Measurements from ENCODE around the gene STK11.

Gene STK11

DNA sequence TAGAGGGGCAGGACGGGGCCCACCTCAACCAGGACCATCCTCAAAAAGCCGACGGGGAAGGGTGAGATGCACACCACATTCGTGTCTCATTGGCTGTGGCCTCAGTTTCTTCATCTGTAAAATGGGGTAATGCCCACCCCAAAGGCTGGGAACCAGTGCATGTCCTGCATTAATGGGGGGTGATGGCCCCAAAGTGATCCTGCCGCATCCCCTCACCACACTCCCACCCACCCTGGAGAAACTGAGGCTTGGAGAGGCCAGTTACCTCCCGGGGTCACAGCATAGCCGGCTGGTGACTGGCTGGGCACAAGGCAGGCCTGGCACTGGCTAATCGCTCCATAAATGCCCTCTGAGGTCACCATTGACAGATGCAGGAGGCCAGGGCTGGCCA is 42.2 kb downstream of the STK11 start:
- Histone ChIP-seq H3K27me3 (ENCODE audit: control insufficient read depth in 2 of 2, insufficient read depth in 2 of 2, low read length in 2 of 2) (no peaks in the 10 kb centered on the region), H3K4me3 (ENCODE audit: low read length in 2 of 2) (peak overlapping the region; percentile 59 to 68), H3K9me3 (ENCODE audit: control insufficient read depth in 2 of 2, low read length in 2 of 2) (no peaks in the 10 kb centered on the region), H3K27ac (ENCODE audit: low read depth in 2 of 2, low read length in 2 of 2) (peak overlapping the region; percentile 99), H3K9ac (ENCODE audit: low read depth in 1 of 2, low read length in 2 of 2) (peak overlapping the region; percentile 44 to 91), H3K4me1 (ENCODE audit: control insufficient read depth in 2 of 2, insufficient read depth in 2 of 2, low read length in 2 of 2) (peaks cover 39 to 54% of the 10 kb centered on the region in 2 donors), H3K36me3 (ENCODE audit: control insufficient read depth in 2 of 2, insufficient read depth in 2 of 2, low read length in 2 of 2) (peaks cover 4% of the 10 kb centered on the region in 2 donors)

DNA sequence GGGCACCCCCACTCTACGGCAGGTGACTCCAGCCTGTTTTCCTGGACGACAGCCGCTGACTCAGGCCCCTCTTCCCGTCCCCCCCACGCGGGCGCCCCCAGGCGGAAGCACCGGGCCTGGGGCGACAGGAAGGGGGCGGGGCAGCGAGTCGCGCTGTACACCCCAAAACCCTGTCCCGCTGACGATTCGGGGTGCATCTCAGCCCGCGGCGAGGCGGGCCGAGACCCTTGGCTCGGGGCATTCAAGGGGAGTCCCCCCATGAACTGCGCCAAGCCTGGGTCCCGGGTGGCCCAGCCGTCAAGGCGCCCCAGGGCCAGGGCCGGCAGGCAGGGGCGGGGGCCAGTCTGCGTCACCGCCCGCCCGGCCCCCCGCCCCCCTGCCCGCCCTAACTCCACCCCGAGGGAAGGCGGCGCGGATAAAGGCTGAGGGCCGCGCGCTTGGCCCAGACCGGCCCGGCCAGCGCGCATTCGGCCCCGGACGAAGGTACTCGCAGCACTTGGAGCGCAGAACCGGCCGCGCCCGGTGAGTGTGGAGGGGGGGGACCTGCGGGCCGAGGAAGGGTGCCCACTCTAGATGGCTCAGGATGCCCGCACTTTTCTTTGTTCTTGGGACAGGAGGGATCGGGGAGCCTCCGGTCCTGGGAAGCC is 42.7 kb downstream of the STK11 start, which contains the start of gene MIDN:
TSS of gene MIDN (plus strand) at position 445 of the 647 bp plus-strand sequence. CDS start 1,714 bp downstream, outside the sequence.
- Histone ChIP-seq H3K9ac (ENCODE audit: low read depth in 1 of 2, low read length in 2 of 2) (peak within 1 kb of the TSS; percentile 83 to 91), H3K27me3 (ENCODE audit: control insufficient read depth in 2 of 2, insufficient read depth in 2 of 2, low read length in 2 of 2) (no peaks in the 10 kb centered on the region), H3K36me3 (ENCODE audit: control insufficient read depth in 2 of 2, insufficient read depth in 2 of 2, low read length in 2 of 2) (peaks cover 4% of the 10 kb centered on the region in 2 donors), H3K4me3 (ENCODE audit: low read length in 2 of 2) (peak within 1 kb of the TSS; percentile 68 to 79), H3K9me3 (ENCODE audit: control insufficient read depth in 2 of 2, low read length in 2 of 2) (no peaks in the 10 kb centered on the region), H3K27ac (ENCODE audit: low read depth in 2 of 2, low read length in 2 of 2) (peak within 1 kb of the TSS; percentile 99), H3K4me1 (ENCODE audit: control insufficient read depth in 2 of 2, insufficient read depth in 2 of 2, low read length in 2 of 2) (peaks cover 40 to 49% of the 10 kb centered on the region in 2 donors)

DNA sequence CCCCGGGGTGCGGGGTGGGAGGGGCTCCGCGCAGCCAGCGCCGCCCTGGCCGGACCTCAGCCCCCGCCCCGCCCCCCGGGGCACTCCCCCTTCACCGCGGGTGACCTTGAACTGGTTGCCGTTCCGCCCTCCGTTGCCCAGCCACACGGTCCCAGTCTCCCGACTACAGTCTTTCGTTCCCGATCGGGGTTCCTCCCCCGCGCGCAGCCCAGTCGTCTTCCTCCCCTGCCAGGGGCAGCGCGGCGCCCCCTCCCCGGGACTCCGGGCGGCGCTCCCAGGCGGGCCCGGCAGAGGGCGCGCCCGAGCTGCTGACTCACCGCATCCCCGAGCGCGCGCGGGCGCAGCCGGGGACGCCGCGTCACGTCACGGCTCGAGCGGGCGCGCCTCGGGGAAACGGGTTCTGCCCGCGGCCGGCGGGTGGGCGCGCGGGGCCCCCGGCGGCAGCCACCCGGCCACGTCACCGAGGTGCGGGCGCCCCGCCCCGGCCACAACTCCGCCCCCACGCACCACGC is 43.3 kb downstream of the STK11 start:
- Histone ChIP-seq H3K9ac (ENCODE audit: low read depth in 1 of 2, low read length in 2 of 2) (peak overlapping the region; percentile 83 to 91), H3K4me1 (ENCODE audit: control insufficient read depth in 2 of 2, insufficient read depth in 2 of 2, low read length in 2 of 2) (peaks cover 40 to 49% of the 10 kb centered on the region in 2 donors), H3K27me3 (ENCODE audit: control insufficient read depth in 2 of 2, insufficient read depth in 2 of 2, low read length in 2 of 2) (no peaks in the 10 kb centered on the region), H3K36me3 (ENCODE audit: control insufficient read depth in 2 of 2, insufficient read depth in 2 of 2, low read length in 2 of 2) (peaks cover 4% of the 10 kb centered on the region in 2 donors), H3K27ac (ENCODE audit: low read depth in 2 of 2, low read length in 2 of 2) (peak overlapping the region; percentile 99), H3K4me3 (ENCODE audit: low read length in 2 of 2) (peak overlapping the region; percentile 67 to 79), H3K9me3 (ENCODE audit: control insufficient read depth in 2 of 2, low read length in 2 of 2) (no peaks in the 10 kb centered on the region)

DNA sequence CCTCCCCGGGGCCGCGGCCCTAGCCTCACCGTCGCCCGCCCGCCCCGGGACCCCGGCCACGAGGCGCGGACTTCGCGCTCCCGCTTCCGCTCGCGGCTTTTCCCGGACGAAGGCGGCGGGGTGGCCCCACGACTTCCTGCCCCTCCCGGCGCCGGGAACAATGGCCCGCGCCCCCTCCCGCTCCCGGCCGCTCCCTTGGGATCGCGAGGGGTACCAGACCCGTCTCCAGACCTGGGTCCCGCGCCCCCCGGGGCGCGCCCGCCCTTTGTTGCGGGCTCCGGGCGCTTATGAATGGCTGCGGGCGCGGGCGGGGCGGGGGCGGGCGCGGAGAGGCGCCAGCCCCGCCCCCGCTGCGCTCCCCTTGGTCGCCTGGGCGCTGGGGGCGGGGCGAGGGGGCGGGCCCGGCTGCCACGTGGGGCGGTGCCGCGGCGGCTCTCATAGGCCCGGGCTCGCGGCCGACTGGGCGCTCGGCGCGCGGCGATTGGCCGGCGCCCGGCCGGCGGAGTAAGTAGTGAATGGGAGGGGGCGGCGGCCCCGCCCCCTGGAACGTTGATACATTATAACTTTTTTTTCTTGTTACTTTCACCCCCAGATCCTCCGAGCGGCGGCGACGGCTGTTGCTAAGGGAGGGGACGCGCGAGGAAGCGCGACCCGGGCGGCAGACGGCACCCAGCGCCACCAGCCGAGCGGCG is 43.9 kb downstream of the STK11 start:
- Histone ChIP-seq H3K4me3 (ENCODE audit: low read length in 2 of 2) (peak overlapping the region; percentile 69 to 86), H3K4me1 (ENCODE audit: control insufficient read depth in 2 of 2, insufficient read depth in 2 of 2, low read length in 2 of 2) (peaks cover 40 to 49% of the 10 kb centered on the region in 2 donors), H3K9ac (ENCODE audit: low read depth in 1 of 2, low read length in 2 of 2) (peak overlapping the region; percentile 83 to 92), H3K9me3 (ENCODE audit: control insufficient read depth in 2 of 2, low read length in 2 of 2) (no peaks in the 10 kb centered on the region), H3K36me3 (ENCODE audit: control insufficient read depth in 2 of 2, insufficient read depth in 2 of 2, low read length in 2 of 2) (peaks cover 6 to 10% of the 10 kb centered on the region in 2 donors), H3K27ac (ENCODE audit: low read depth in 2 of 2, low read length in 2 of 2) (peak overlapping the region; percentile 99), H3K27me3 (ENCODE audit: control insufficient read depth in 2 of 2, insufficient read depth in 2 of 2, low read length in 2 of 2) (no peaks in the 10 kb centered on the region)

DNA sequence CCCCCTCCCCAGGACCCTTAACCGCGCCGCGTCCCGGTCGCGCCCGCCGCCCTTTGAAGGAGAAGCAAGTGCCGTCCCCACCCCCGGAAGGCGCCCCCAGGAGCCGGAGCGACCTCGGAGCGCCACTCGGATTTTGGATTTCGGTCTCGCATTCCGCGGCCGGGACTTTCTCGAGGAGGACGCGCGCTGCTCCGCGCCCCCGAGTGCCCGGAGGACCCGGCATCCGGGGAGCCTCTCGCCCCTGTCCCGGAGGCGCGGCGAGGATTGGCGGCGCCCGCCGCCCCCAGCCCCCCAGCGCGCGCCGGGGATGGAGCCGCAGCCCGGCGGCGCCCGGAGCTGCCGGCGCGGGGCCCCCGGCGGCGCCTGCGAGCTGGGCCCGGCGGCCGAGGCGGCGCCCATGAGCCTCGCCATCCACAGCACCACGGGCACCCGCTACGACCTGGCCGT is 44.4 kb downstream of the STK11 start:
- Histone ChIP-seq H3K4me1 (ENCODE audit: control insufficient read depth in 2 of 2, insufficient read depth in 2 of 2, low read length in 2 of 2) (peaks cover 38 to 49% of the 10 kb centered on the region in 2 donors), H3K27ac (ENCODE audit: low read depth in 2 of 2, low read length in 2 of 2) (peak overlapping the region; percentile 96 to 99), H3K9me3 (ENCODE audit: control insufficient read depth in 2 of 2, low read length in 2 of 2) (no peaks in the 10 kb centered on the region), H3K36me3 (ENCODE audit: control insufficient read depth in 2 of 2, insufficient read depth in 2 of 2, low read length in 2 of 2) (peaks cover 12 to 16% of the 10 kb centered on the region in 2 donors), H3K27me3 (ENCODE audit: control insufficient read depth in 2 of 2, insufficient read depth in 2 of 2, low read length in 2 of 2) (no peaks in the 10 kb centered on the region), H3K4me3 (ENCODE audit: low read length in 2 of 2) (peak overlapping the region; percentile 69 to 86), H3K9ac (ENCODE audit: low read depth in 1 of 2, low read length in 2 of 2) (peak overlapping the region; percentile 74 to 92)

DNA sequence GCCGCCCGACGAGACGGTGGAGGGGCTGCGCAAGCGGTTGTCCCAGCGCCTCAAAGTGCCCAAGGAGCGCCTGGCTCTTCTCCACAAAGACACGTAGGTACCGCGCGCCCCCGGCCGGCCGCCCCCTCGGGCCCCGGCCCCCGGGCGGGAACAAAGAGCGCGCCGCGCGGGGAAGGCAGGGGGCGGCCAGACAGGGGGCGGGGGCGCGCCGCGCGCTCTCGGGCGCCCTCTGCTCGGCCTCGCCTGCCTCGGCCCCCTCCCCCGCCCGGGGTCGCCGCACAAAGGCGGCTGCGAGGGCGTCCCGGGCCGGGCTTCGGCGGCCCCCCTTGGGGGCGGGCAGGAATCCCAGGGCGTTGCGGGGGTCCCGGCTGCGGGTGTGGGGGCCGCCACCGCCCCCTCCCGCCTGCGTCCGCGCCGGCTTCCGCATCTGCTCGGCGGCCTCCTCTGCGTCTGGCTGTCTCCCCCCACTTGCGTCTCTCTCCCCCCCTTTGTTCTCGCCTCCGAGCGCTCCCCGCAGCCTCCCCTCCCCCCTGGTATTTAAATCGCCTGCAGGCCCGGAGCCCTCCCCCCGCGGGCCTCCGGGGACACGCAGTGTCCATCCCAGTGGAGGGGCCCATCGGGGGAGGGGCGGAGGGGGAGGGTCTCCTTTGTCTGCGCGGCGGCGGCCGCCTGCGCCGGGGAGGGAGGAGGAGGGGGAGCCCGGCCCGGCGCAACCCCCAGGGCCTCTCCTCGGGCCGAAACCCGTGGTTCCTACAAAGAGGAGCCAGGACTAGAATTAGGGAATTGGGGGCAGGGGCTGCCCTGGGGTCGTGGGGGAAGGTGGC is 45.1 kb downstream of the STK11 start:
- Histone ChIP-seq H3K36me3 (ENCODE audit: control insufficient read depth in 2 of 2, insufficient read depth in 2 of 2, low read length in 2 of 2) (peaks cover 18 to 22% of the 10 kb centered on the region in 2 donors), H3K9ac (ENCODE audit: low read depth in 1 of 2, low read length in 2 of 2) (peak overlapping the region; percentile 87 to 92), H3K4me3 (ENCODE audit: low read length in 2 of 2) (peak overlapping the region; percentile 76 to 86), H3K4me1 (ENCODE audit: control insufficient read depth in 2 of 2, insufficient read depth in 2 of 2, low read length in 2 of 2) (peaks cover 37 to 49% of the 10 kb centered on the region in 2 donors), H3K27ac (ENCODE audit: low read depth in 2 of 2, low read length in 2 of 2) (peak overlapping the region; percentile 96 to 99), H3K27me3 (ENCODE audit: control insufficient read depth in 2 of 2, insufficient read depth in 2 of 2, low read length in 2 of 2) (no peaks in the 10 kb centered on the region), H3K9me3 (ENCODE audit: control insufficient read depth in 2 of 2, low read length in 2 of 2) (no peaks in the 10 kb centered on the region)

DNA sequence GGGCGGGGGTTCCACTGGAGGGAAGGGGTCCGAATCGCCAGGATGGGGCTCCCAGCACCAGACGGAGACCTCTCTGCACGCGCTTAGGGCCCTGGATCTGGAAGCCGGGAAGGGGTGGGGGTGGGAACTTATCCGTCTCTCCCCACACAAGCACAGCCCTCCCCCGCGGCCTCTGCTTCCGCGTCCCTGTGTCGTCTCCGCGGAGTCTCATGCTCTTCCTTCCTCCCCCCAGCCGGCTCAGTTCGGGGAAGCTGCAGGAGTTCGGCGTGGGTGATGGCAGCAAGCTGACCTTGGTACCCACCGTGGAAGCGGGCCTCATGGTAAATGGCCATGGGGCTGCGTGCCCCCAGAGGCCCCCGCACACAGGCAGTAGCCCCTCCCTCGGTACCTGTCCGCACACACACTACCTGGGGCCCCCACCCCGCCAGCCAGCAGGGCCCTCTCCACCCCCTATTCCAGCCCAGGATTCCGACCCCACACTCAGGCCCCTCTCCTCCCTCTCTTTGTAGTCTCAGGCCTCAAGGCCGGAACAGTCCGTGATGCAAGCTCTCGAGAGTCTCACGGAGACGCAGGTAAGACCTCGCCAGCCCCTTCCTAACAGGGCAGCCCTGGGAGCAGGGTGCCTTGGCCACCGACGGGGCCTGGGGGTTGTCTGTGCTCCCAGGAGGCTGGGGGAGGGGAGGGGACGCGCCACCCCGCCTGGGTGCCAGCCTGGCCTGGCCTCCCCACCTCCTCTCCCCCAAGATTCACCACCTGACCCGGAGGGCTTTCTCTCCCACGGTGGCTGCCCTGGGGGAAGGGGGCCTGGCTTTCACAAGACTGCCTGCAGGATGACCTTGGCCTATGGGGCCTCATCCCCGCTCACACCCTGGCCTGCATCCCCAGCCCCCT is 46.0 kb downstream of the STK11 start:
- H3K9me3 ChIP-seq (ENCODE audit: control insufficient read depth in 2 of 2, low read length in 2 of 2): no peaks in the 10 kb centered on the region
- no peaks in the 10 kb centered on the region for H3K27me3 ChIP-seq (ENCODE audit: control insufficient read depth in 2 of 2, insufficient read depth in 2 of 2, low read length in 2 of 2)
- H3K4me3 ChIP-seq (ENCODE audit: low read length in 2 of 2): peak overlapping the region; percentile 76 to 86
- H3K9ac ChIP-seq (ENCODE audit: low read depth in 1 of 2, low read length in 2 of 2): peak overlapping the region; percentile 87 to 92
- peaks cover 33 to 47% of the 10 kb centered on the region in 2 donors for H3K4me1 ChIP-seq (ENCODE audit: control insufficient read depth in 2 of 2, insufficient read depth in 2 of 2, low read length in 2 of 2)
- H3K36me3 ChIP-seq (ENCODE audit: control insufficient read depth in 2 of 2, insufficient read depth in 2 of 2, low read length in 2 of 2): peaks cover 24 to 30% of the 10 kb centered on the region in 2 donors
- peak overlapping the region; percentile 96 to 99 for H3K27ac ChIP-seq (ENCODE audit: low read depth in 2 of 2, low read length in 2 of 2)

DNA sequence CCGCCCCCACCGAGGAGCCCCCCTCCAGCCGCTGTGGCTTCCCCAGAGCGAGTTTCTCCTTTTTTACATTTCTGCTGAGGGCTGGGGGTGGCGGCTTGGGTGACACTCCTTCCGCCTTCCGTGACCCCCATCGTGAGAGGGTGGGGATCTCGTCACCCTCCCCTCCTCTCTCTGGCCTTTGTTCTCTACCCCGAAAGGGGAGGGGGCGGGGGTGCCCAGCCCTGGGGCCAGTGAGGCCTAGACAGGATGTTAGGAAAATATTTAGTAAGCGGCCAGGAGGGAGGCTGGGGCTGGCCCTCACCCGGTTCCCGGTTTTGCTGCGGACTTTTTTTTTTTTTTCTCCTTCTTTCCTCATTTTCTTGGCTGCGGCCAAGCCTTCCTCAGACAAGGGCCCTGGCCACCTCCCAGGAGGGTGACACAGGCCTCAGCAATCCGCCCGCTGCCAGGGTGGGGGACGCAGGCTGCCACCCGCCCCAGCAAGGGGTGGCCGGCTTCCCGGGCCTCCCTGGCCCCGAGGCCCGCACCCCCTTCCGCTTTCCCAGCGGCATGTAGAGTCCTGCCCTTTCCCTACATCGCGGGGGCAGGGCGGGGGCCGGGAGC is 46.7 kb downstream of the STK11 start:
- peak overlapping the region; percentile 96 to 99 for H3K27ac ChIP-seq (ENCODE audit: low read depth in 2 of 2, low read length in 2 of 2)
- H3K4me1 ChIP-seq (ENCODE audit: control insufficient read depth in 2 of 2, insufficient read depth in 2 of 2, low read length in 2 of 2): peaks cover 37 to 50% of the 10 kb centered on the region in 2 donors
- peaks cover 30 to 36% of the 10 kb centered on the region in 2 donors for H3K36me3 ChIP-seq (ENCODE audit: control insufficient read depth in 2 of 2, insufficient read depth in 2 of 2, low read length in 2 of 2)
- no peaks in the 10 kb centered on the region for H3K9me3 ChIP-seq (ENCODE audit: control insufficient read depth in 2 of 2, low read length in 2 of 2)
- H3K4me3 ChIP-seq (ENCODE audit: low read length in 2 of 2): peak overlapping the region; percentile 76 to 86
- H3K9ac ChIP-seq (ENCODE audit: low read depth in 1 of 2, low read length in 2 of 2): peak overlapping the region; percentile 72 to 92
- no peaks in the 10 kb centered on the region for H3K27me3 ChIP-seq (ENCODE audit: control insufficient read depth in 2 of 2, insufficient read depth in 2 of 2, low read length in 2 of 2)

All from mucosa of rectum (tissue), 2 donors.